ENCODE measurements around the gene MYO5B.
A peak's percentile ranks its signal among the peaks of the same experiment; 100 is the strongest.
"Not testable (repeated sequence)": the region's sequence is repeated elsewhere in the genome, so short reads cannot be mapped to it uniquely, and the experiment has no call there.

Gene MYO5B

GRCh38 chr18:50096766-50097435 is 98.0 kb downstream of the MYO5B start:
- DNase-seq, result no peak

GRCh38 chr18:50094786-50095185 is 100.2 kb downstream of the MYO5B start:
- not testable (repeated sequence) for DNase-seq

GRCh38 chr18:50094221-50094773 is 100.7 kb downstream of the MYO5B start:
- no peak for DNase-seq

- DNase-seq, result no peak
Measured at GRCh38 chr18:50093366-50094064, 101.4 kb downstream of the MYO5B start.

- no peak for DNase-seq
Measured at GRCh38 chr18:50092245-50092805, 102.6 kb downstream of the MYO5B start.

GRCh38 chr18:50091509-50092244 is 103.3 kb downstream of the MYO5B start:
- no peak for DNase-seq

GRCh38 chr18:50090370-50091312 is 104.3 kb downstream of the MYO5B start:
- DNase-seq, result no peak

GRCh38 chr18:50089702-50090101 is 105.2 kb downstream of the MYO5B start:
- DNase-seq, result no peak

GRCh38 chr18:50083708-50084107 is 111.2 kb downstream of the MYO5B start:
- DNase-seq, result no peak

GRCh38 chr18:50080932-50081560 is 113.9 kb downstream of the MYO5B start:
- no peak for DNase-seq

GRCh38 chr18:50080316-50080715 is 114.6 kb downstream of the MYO5B start:
- peak; percentile 64 for DNase-seq

- DNase-seq, result peak; percentile 88
Measured at GRCh38 chr18:50079571-50080295, 115.2 kb downstream of the MYO5B start.

- DNase-seq, result no peak
Measured at GRCh38 chr18:50076277-50076676, 118.7 kb downstream of the MYO5B start.

- DNase-seq, result no peak
Measured at GRCh38 chr18:50075772-50076171, 119.2 kb downstream of the MYO5B start.

- no peak for DNase-seq
Measured at GRCh38 chr18:50074404-50074803, 120.5 kb downstream of the MYO5B start.

- no peak for DNase-seq
Measured at GRCh38 chr18:50073319-50073718, 121.6 kb downstream of the MYO5B start.

- no peak for DNase-seq
Measured at GRCh38 chr18:50072146-50072545, 122.8 kb downstream of the MYO5B start.

GRCh38 chr18:50071397-50071796 is 123.5 kb downstream of the MYO5B start:
- DNase-seq, result no peak

GRCh38 chr18:50069422-50069821 is 125.5 kb downstream of the MYO5B start:
- no peak for DNase-seq

- no peak for DNase-seq
Measured at GRCh38 chr18:50065527-50065926, 129.4 kb downstream of the MYO5B start.

- DNase-seq, result no peak
Measured at GRCh38 chr18:50065039-50065438, 129.9 kb downstream of the MYO5B start.

Measured in NCI-H1092 treated with DMSO at 0.1 percent for 48 hours (cell line).